ENCODE data around the gene CCK.

CCK gene

GRCh38 chr3:42270561-42270960 is 4.6 kb upstream of the CCK start:
- no peak for DNase-seq (ENCODE audit: low read depth)
- H3K4me3 ChIP-seq (ENCODE audit: low read depth, low read length), result no peak overlapping the region
- TF ChIP-seq, protein P1, sequence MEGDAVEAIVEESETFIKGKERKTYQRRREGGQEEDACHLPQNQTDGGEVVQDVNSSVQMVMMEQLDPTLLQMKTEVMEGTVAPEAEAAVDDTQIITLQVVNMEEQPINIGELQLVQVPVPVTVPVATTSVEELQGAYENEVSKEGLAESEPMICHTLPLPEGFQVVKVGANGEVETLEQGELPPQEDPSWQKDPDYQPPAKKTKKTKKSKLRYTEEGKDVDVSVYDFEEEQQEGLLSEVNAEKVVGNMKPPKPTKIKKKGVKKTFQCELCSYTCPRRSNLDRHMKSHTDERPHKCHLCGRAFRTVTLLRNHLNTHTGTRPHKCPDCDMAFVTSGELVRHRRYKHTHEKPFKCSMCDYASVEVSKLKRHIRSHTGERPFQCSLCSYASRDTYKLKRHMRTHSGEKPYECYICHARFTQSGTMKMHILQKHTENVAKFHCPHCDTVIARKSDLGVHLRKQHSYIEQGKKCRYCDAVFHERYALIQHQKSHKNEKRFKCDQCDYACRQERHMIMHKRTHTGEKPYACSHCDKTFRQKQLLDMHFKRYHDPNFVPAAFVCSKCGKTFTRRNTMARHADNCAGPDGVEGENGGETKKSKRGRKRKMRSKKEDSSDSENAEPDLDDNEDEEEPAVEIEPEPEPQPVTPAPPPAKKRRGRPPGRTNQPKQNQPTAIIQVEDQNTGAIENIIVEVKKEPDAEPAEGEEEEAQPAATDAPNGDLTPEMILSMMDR (IDR thresholded peaks at IDR 0.05; ENCODE audit: control insufficient read depth, extremely low read depth, insufficient read depth), result no peak

GRCh38 chr3:42269647-42270046 is 3.7 kb upstream of the CCK start:
- TF ChIP-seq, protein P1 (IDR thresholded peaks at IDR 0.05; ENCODE audit: control insufficient read depth, extremely low read depth, insufficient read depth), result no peak
- no peak for DNase-seq (ENCODE audit: low read depth)
- H3K4me3 ChIP-seq (ENCODE audit: low read depth, low read length), result no peak overlapping the region

DNA sequence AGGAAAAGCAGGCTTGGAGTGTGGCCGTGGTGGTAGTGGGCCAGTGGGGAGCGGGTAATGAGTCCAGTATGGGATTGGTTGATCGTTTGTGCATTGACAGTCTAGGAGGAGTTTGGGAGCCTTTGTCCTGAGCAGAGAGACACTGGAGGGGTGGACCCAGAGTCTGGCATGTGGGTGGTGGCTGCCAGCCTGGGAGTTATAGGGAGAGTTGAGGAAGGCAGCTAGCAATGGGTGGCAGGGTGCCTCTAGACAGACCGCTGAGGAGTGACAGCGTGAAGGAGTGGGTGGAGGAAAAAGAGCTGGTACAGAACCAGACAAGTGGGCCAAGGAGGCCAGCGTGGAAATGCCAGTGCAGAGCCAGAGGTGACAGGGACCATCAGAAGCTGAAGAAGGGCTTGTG is 1.9 kb upstream of the CCK start:
- DNase-seq (ENCODE audit: low read depth), result no peak
- H3K4me3 ChIP-seq (ENCODE audit: low read depth, low read length), result no peak overlapping the region
- TF ChIP-seq, protein P1 (IDR thresholded peaks at IDR 0.05; ENCODE audit: control insufficient read depth, extremely low read depth, insufficient read depth), result no peak

GRCh38 chr3:42265059-42265991 is 660 bp downstream of the CCK start:
- TF ChIP-seq, protein P1 (IDR thresholded peaks at IDR 0.05; ENCODE audit: control insufficient read depth, extremely low read depth, insufficient read depth), result no peak
- no peak for DNase-seq (ENCODE audit: low read depth)
- no peak overlapping the region for H3K4me3 ChIP-seq (ENCODE audit: low read depth, low read length)

GRCh38 chr3:42264399-42265058 is 1.5 kb downstream of the CCK start:
- TF ChIP-seq, protein P1 (IDR thresholded peaks at IDR 0.05; ENCODE audit: control insufficient read depth, extremely low read depth, insufficient read depth), result no peak
- H3K4me3 ChIP-seq (ENCODE audit: low read depth, low read length), result no peak overlapping the region
- no peak for DNase-seq (ENCODE audit: low read depth)

GRCh38 chr3:42263354-42264346 is 2.3 kb downstream of the CCK start:
- TF ChIP-seq, protein P1 (IDR thresholded peaks at IDR 0.05; ENCODE audit: control insufficient read depth, extremely low read depth, insufficient read depth), result no peak
- no peak overlapping the region for H3K4me3 ChIP-seq (ENCODE audit: low read depth, low read length)
- no peak for DNase-seq (ENCODE audit: low read depth)
